Astrocyte of the spinal cord (primary cell): ENCODE data around the gene FAM240B.
A peak's percentile ranks its signal among the peaks of the same experiment; 100 is the strongest.

Experiments used
- DNase-seq: peaks from one replicate; pipeline ENCODE4 v3.0.0; 2011; ENCODE audit warnings: low read depth, low spot score
- H3K4me3 ChIP-seq: 2 replicates; pipeline ENCODE4 v1.5.1; 2011; ENCODE audit warnings: low read depth, mild to moderate bottlenecking, low read length, moderate library complexity
- in situ Hi-C: cut with HindIII; loops from 2 replicates; pipeline ENCODE4 v1.10.0; 2017; ENCODE audit warnings: low sequenced_read_pairs
- TF ChIP-seq, protein P1 (sequence below): IDR thresholded peaks from 2 replicates; pipeline ENCODE4 v1.5.1; 2012; ENCODE audit warnings: low read depth, mild to moderate bottlenecking, low read length, inconsistent platforms

FAM240B gene

GRCh38 chr9:38720083-38720745, at the start of gene FAM240B:
FAM240B (minus strand) TSS chr9:38720133; CDS start chr9:38703999, 16,134 bp downstream.
- no peak for DNase-seq
- no peak within 1 kb of the TSS for H3K4me3 ChIP-seq
- TF ChIP-seq, protein P1, sequence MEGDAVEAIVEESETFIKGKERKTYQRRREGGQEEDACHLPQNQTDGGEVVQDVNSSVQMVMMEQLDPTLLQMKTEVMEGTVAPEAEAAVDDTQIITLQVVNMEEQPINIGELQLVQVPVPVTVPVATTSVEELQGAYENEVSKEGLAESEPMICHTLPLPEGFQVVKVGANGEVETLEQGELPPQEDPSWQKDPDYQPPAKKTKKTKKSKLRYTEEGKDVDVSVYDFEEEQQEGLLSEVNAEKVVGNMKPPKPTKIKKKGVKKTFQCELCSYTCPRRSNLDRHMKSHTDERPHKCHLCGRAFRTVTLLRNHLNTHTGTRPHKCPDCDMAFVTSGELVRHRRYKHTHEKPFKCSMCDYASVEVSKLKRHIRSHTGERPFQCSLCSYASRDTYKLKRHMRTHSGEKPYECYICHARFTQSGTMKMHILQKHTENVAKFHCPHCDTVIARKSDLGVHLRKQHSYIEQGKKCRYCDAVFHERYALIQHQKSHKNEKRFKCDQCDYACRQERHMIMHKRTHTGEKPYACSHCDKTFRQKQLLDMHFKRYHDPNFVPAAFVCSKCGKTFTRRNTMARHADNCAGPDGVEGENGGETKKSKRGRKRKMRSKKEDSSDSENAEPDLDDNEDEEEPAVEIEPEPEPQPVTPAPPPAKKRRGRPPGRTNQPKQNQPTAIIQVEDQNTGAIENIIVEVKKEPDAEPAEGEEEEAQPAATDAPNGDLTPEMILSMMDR: no peak
- in situ Hi-C loops: no loop called here

GRCh38 chr9:38768351-38768761, 48.4 kb upstream of the FAM240B start:
- H3K4me3 ChIP-seq: no peak overlapping the region
- DNase-seq: no peak
- TF ChIP-seq, protein P1: no peak
- in situ Hi-C loops: no loop called here

DNA sequence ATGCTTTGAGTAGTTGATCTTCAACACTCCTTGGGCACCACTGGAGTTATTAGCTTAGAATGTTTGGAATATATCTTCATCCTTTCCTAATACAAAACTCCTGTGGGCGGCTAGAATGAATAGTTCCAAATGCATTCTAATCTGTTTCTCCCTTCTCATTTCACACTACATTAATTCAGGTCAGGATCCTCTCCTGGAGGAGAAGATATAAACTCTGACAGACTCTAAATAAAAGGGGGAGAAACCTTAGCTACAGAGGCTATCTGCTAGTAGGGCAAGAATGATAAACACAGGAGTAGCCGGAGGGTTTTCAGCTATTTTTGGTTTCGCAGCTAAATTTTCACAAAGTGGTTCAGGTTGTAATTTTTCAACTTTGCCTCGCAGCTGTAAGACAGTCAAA, 45.2 kb upstream of the FAM240B start:
- TF ChIP-seq, protein P1: no peak
- no peak overlapping the region for H3K4me3 ChIP-seq
- DNase-seq: no peak
- in situ Hi-C loops: no loop called here

GRCh38 chr9:38761999-38762398, 42.1 kb upstream of the FAM240B start:
- TF ChIP-seq, protein P1: no peak
- no peak overlapping the region for H3K4me3 ChIP-seq
- no peak for DNase-seq
- in situ Hi-C loops: no loop called here

DNA sequence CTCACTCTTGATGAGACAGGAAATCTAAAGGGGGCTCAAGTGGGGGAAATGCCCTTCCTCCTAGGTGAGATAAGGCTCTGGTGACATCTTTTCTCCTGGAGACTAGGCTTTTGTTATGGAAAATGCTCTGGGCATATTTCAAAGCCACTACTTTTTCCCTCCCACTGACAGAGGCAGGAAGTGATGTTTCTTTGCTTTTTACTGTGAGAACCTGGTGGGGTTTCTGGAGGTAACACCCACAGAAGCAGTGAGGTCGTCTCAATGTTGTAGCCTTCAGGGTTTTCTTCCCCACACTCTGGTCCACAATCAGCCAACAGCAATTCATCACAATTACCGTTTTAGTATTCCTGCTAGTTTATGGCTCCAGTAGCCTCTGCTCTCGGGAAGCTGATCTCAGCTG, 41.4 kb upstream of the FAM240B start:
- H3K4me3 ChIP-seq: no peak overlapping the region
- DNase-seq: peak; percentile 9
- TF ChIP-seq, protein P1: no peak
- in situ Hi-C loops: no loop called here

- TF ChIP-seq, protein P1: no peak
- no peak for DNase-seq
- in situ Hi-C loops: no loop called here
- no peak overlapping the region for H3K4me3 ChIP-seq
Measured at GRCh38 chr9:38756702-38757101, 36.8 kb upstream of the FAM240B start.
